SK-N-SH (cell line): ENCODE measurements around the gene CFAP58.

Experiments
- CTCF ChIP-seq: fragments of 200-600 bp; sonication (generic); IDR thresholded peaks from 2 replicates; pipeline ENCODE4 v1.6.1; 2017; ENCODE audit warnings: antibody characterized with exemption, mild to moderate bottlenecking, moderate library complexity
- EP300 ChIP-seq, 2 experiments: IDR thresholded peaks; 2 replicates each; pipeline versions ENCODE4 v1.4.0 to v1.6.1; 2012; ENCODE audit warnings: borderline replicate concordance in 1 of 2, low read depth in 1 of 2, low read length in 1 of 2
- EZH2phosphoT487 ChIP-seq: fragments of 200-600 bp; sonication (generic); IDR thresholded peaks from 2 replicates; pipeline ENCODE4 v1.6.1; 2017; ENCODE audit warnings: low read depth, mixed run types, mild to moderate bottlenecking, antibody characterized with exemption, moderate library complexity, borderline replicate concordance
- GABPA ChIP-seq: IDR thresholded peaks from 2 replicates; pipeline ENCODE4 v1.4.0; 2012; ENCODE audit warnings: low read depth, mild to moderate bottlenecking
- MEF2A ChIP-seq: IDR thresholded peaks from 2 replicates; pipeline ENCODE4 v1.4.0; 2012; ENCODE audit warnings: low read depth, borderline replicate concordance
- POLR2AphosphoS5 ChIP-seq: IDR thresholded peaks from 2 replicates; pipeline ENCODE4 v1.6.1; 2012; ENCODE audit warnings: low read depth, low read length
- TAF1 ChIP-seq: IDR thresholded peaks from 2 replicates; pipeline ENCODE4 v1.6.1; 2012; ENCODE audit warnings: low read depth, mild to moderate bottlenecking, low read length, moderate library complexity, borderline replicate concordance
- USF2 ChIP-seq: fragments of 150-350 bp; IDR thresholded peaks from 2 replicates; pipeline ENCODE4 v1.6.1; 2017; ENCODE audit warnings: antibody characterized with exemption, low read length, low read depth, borderline replicate concordance
- TF ChIP-seq, protein P1 (sequence below): IDR thresholded peaks from 2 replicates; pipeline ENCODE4; 2012
- TF ChIP-seq, protein P2 (sequence below): IDR thresholded peaks from 2 replicates; pipeline ENCODE4 v1.6.1; 2012; ENCODE audit warnings: mild to moderate bottlenecking, low read depth, low read length, moderate library complexity

DNA sequence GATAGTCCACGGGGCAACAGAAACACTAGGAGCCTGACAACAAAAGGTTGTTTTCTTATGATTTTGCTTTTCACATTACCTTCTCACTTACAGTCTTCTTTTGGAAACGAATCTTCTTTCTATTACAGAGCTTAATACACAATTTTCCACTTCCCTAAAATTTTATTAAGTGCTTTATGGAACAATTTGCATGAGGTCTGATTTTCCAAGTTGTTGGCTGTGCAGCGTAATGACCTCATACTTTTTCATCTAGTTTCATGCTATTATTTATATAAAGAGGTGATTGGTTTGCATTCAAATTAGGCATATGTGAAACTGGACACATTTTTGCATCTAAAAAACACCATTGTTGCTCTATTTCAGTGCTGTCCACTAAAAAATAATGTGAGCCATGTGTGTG lies 76.7 kb downstream of the CFAP58 start:
- TF ChIP-seq TAF1 (no peak), CTCF (no peak), MEF2A (no peak), POLR2AphosphoS5 (no peak), USF2 (no peak), EZH2phosphoT487 (no peak), GABPA (no peak), EP300 (IDR thresholded peaks at IDR 0.05; ENCODE audit: borderline replicate concordance in 1 of 2, low read depth in 1 of 2, low read length in 1 of 2) (no peak)
- TF ChIP-seq, protein P1, sequence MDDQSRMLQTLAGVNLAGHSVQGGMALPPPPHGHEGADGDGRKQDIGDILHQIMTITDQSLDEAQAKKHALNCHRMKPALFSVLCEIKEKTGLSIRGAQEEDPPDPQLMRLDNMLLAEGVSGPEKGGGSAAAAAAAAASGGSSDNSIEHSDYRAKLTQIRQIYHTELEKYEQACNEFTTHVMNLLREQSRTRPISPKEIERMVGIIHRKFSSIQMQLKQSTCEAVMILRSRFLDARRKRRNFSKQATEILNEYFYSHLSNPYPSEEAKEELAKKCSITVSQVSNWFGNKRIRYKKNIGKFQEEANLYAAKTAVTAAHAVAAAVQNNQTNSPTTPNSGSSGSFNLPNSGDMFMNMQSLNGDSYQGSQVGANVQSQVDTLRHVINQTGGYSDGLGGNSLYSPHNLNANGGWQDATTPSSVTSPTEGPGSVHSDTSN = no peak
- TF ChIP-seq, protein P2, sequence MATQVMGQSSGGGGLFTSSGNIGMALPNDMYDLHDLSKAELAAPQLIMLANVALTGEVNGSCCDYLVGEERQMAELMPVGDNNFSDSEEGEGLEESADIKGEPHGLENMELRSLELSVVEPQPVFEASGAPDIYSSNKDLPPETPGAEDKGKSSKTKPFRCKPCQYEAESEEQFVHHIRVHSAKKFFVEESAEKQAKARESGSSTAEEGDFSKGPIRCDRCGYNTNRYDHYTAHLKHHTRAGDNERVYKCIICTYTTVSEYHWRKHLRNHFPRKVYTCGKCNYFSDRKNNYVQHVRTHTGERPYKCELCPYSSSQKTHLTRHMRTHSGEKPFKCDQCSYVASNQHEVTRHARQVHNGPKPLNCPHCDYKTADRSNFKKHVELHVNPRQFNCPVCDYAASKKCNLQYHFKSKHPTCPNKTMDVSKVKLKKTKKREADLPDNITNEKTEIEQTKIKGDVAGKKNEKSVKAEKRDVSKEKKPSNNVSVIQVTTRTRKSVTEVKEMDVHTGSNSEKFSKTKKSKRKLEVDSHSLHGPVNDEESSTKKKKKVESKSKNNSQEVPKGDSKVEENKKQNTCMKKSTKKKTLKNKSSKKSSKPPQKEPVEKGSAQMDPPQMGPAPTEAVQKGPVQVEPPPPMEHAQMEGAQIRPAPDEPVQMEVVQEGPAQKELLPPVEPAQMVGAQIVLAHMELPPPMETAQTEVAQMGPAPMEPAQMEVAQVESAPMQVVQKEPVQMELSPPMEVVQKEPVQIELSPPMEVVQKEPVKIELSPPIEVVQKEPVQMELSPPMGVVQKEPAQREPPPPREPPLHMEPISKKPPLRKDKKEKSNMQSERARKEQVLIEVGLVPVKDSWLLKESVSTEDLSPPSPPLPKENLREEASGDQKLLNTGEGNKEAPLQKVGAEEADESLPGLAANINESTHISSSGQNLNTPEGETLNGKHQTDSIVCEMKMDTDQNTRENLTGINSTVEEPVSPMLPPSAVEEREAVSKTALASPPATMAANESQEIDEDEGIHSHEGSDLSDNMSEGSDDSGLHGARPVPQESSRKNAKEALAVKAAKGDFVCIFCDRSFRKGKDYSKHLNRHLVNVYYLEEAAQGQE = no peak
